ENCODE measurements around the gene TCHHL1.

TCHHL1 gene

DNA sequence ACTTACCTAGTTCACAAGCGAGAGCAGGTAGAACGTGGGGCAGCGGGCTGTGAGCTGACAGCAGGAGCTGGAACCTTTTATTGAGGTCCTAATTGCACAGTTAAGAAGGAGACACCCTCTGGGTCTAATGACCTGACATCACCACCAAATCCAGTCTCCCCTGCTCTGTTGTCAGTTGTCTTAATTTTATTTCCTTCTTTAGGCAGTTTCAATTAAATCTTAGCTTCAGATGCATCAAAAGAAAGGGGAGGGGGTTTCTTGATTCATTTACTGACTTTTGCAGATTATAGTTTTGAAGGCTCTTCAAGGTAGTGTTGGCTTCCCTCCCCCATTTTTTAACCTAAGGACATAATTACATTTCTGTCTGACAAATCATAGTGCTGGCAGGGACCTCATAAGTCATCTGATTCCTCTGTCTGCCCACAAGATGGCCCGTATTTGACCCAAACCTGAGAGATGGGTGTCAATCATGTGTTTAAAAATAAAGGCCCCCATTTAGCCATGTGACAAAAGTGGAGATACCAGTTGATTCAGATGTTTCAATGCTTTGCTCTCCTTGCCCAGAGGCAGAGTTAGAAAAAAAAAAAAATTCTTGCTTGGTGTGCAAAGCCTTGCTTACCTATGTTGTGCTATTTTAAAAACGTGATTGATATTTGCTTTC lies at the start of gene TCHHL1:
TCHHL1 (minus strand) TSS at position 51 of the 661 bp plus-strand sequence. CDS start 921 bp downstream, outside the sequence.
- no peak for DNase-seq (ENCODE audit: extremely low read depth in 1 of 2, low read depth in 1 of 2)

DNA sequence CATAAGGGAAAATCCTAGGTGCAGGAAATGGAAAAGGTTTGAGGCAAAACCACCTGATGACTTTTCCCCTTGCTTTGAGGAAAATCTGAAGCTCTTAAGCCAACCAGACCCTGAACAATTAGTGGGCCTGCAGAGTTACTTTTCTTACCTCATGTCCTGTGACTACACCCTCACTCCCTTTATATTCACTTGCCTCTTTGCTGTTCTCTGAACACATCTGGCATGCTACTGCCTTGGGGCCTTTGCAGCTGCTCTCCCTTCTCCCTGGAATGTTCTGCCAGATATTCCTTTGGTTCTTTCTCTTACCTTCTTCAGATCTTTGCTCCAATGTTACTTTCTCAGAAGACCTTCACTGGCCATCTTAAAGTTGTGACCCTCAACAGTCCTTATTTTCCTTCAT lies 48.4 kb upstream of the TCHHL1 start:
- no peak for DNase-seq (ENCODE audit: extremely low read depth in 1 of 2, low read depth in 1 of 2)

GRCh38 chr1:152130186-152130585 lies 41.3 kb upstream of the TCHHL1 start:
- no peak for DNase-seq (ENCODE audit: extremely low read depth in 1 of 2, low read depth in 1 of 2)

GRCh38 chr1:152127673-152128072 lies 38.8 kb upstream of the TCHHL1 start:
- no peak for DNase-seq (ENCODE audit: extremely low read depth in 1 of 2, low read depth in 1 of 2)

GRCh38 chr1:152125834-152126443 lies 37.1 kb upstream of the TCHHL1 start:
- no peak for DNase-seq (ENCODE audit: extremely low read depth in 1 of 2, low read depth in 1 of 2)

DNA sequence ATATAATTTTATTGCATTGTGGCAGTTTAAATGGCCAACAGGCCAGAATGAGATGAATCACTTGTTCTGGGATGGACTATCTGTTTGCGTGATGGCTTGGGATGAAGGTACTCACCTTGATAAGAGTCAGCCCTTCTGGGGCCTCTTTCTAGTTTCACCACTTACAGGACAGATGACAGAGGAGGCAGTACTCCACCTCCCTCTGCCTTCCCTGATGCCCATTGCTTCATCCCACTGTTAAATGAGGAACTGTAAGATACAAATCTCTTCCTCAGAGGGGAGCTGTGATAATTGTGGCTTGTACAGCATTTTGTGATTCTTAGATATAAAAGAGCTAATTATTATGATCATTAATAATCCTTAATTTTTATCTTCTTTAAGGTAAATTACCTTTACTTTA lies 30.1 kb upstream of the TCHHL1 start:
- DNase-seq (ENCODE audit: extremely low read depth in 1 of 2, low read depth in 1 of 2), result no peak

GRCh38 chr1:152115344-152115743 lies 26.5 kb upstream of the TCHHL1 start, which contains the start of gene TCHH:
Gene TCHH, minus strand, starts transcription at chr1:152115444. Its CDS starts 1,364 bp downstream, at chr1:152114080.
- no peak for DNase-seq (ENCODE audit: extremely low read depth in 1 of 2, low read depth in 1 of 2)

DNA sequence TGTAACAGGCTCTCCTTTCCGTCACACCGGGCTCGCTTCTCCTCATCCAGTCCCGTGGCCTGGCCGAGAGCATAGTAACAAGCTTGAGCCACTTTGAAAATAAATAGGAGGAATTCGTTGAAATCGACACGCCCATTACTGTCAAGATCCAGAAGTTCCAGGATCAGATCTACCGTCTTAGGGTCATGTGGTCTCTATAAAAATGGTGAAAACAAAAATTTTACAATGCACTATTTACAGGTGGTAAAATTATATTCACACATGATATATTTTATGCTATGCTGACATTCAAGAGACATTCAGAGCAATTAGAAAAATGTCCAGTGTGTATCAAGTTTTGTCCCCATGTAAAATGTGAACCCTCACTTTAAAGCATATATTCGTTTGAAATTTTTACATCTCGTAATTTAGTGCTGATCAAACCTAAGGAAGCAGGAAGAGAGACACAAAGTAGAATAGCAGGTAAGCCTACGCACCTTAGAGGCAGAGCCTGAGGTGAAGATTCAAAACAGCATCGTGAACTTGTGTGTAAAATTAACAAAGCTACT lies 24.1 kb upstream of the TCHHL1 start:
- no peak for DNase-seq (ENCODE audit: extremely low read depth in 1 of 2, low read depth in 1 of 2)

DNA sequence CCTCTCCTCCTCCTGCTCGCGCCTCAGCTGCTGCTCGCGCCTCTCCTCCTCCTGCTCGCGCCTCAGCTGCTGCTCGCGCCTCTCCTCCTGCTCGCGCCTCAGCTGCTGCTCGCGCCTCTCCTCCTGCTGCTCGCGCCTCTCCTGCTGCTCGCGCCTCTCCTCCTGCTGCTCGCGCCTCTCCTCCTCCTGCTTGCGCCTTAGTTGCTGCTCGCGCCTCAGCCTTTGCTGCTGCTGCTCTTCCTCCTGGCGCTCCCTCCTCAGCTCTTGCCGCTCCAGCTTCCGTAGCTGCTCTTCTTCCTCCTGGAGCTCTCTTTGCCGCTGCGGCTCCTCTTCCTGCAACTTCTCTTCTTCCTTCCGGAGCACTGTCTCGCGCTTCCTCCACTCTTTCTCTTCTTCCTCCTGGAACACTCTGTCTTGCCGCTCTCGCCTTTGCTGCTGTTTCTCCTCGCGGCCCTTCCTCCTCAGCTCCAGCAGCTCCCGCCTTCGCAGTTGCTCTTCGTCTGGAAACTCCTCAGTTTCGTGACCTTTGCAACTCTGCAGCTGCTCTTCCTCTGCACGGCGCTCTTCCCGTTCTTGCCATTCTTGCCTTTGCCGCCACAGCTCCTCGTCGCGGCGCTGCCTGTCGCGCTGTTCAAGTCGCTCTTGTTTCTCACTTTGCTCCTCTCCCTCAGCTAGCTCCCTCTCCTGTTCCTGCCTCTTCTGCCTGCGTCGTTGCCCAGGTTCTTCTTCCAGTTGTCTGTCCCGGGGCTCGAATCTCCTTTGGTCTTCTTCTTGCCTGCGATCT lies 23.4 kb upstream of the TCHHL1 start:
- DNase-seq (ENCODE audit: extremely low read depth in 1 of 2, low read depth in 1 of 2), result no peak

DNA sequence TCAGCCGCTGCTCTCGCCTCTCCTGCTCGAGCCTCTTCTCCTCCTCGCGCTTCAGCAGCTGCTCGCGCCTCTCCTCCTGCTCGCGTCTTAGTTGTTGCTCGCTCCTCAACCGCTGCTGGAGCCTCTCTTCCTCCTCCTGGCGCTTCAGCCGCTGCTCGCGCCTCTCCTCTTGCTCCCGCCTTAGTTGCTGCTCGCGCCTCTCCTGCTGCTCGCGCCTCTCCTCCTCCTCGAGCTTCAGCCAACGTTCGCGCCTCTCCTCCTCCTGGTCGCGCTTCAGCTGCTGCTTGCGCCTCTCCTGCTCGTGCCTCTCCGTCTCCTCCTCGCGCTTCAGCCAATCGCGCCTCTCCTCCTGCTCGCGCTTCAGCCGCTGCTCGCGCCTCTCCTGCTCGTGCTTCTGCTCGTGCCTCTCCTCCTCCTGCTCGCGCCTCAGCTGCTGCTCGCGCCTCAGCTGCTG lies 22.7 kb upstream of the TCHHL1 start:
- peak in 1 of 2 donors; percentile 17 for DNase-seq (ENCODE audit: extremely low read depth in 1 of 2, low read depth in 1 of 2)

DNA sequence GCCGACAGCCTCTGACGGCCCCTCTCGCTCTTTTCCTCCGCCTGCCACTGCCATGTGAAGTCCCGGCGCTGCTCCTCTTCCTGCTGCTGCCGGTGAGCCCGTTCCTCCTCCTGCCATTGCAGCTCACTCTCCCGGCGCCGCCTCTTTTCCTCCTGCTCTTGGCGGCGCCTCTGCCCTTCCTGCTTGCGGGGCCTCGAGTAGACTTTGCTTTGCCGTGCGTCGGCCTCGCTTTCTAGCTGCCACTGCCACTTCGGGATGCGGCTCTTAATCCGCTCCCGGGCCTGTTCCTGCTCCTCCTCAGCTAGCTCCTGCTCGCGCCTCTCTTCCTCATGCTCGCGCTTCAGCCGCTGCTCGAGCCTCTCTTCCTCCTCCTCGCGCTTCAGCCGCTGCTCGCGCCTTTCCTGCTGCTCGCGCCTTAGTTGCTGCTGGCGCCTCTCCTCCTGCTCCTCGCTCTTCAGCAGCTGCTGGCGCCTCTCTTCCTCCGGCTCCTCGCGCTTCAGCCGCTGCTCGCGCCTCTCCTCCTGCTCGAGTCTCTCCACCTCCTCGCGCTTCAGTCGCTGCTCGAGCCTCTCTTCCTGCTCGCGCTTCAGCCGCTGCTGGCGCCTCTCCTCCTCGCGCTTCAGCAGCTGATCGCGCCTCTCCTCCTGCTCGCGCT lies 22.1 kb upstream of the TCHHL1 start:
- no peak for DNase-seq (ENCODE audit: extremely low read depth in 1 of 2, low read depth in 1 of 2)

GRCh38 chr1:152110365-152110859 lies 21.5 kb upstream of the TCHHL1 start:
- DNase-seq (ENCODE audit: extremely low read depth in 1 of 2, low read depth in 1 of 2), result no peak

GRCh38 chr1:152109998-152110294 lies 21.1 kb upstream of the TCHHL1 start:
- DNase-seq (ENCODE audit: extremely low read depth in 1 of 2, low read depth in 1 of 2), result no peak

GRCh38 chr1:152109231-152109997 lies 20.6 kb upstream of the TCHHL1 start:
- no peak for DNase-seq (ENCODE audit: extremely low read depth in 1 of 2, low read depth in 1 of 2)

DNA sequence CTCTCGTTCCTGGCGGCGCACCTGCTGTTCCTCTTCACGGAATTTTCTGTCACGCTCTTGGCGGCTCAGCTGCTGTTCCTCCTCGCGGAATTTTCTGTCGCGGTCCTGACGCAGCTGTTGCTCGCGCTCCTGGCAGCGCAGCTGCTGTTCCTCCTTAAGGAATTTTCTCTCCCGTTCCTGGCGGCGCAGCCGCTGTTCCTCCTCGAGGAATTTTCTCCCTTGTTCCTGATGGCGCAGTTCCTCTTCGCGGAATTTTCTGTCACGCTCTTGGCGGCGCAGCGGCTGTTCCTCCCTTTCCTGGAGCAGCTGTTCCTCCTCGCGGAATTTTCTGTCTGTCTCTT lies 20.0 kb upstream of the TCHHL1 start:
- DNase-seq (ENCODE audit: extremely low read depth in 1 of 2, low read depth in 1 of 2), result no peak

- DNase-seq (ENCODE audit: extremely low read depth in 1 of 2, low read depth in 1 of 2), result no peak
Observed at GRCh38 chr1:152107984-152108881, 19.4 kb upstream of the TCHHL1 start.

DNA sequence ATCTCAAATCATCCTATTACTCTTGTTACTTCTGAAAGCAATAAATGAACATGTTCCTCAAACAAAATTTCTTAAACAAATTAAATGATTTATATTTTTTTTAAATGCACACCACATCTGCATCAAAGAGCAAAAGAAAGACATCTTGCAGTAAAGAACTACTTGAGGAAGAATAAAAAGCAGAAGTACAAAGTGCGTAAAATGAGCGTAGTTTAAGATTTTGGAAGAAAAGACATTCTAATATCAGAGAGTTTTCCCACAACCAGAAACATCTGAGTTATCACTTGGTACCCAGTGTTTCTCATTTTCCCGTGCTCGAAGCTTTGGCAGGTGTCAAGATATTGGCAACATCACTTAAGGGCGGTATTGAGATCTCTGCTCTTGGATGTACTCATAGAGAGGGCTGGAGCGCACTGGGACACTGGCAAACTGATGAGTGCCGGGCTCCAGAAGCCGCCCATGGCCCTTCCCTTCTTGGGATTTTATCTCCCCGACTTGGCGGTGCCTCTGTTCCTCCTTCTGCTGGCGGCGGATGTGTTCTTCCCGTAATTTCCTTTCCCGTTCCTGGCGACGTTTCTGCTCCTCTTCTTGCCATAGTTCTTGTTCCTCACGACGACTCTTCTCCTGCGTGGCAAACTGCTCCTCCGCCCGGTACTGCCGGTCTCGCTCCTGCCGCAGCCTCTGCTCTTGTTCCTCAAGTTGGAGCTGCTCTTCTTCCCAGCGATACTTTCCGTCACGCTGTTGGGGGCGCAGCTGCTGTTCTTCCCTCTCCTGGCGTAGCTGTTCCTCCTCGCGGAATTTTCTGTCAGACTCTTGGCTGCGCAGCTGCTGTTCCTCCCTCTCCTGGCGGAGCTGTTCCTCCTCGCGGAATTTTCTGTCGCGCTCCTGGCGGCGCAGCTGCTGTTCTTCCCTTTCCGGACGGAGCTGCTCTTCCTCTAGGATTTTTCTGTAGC lies 18.4 kb upstream of the TCHHL1 start:
- no peak for DNase-seq (ENCODE audit: extremely low read depth in 1 of 2, low read depth in 1 of 2)

DNA sequence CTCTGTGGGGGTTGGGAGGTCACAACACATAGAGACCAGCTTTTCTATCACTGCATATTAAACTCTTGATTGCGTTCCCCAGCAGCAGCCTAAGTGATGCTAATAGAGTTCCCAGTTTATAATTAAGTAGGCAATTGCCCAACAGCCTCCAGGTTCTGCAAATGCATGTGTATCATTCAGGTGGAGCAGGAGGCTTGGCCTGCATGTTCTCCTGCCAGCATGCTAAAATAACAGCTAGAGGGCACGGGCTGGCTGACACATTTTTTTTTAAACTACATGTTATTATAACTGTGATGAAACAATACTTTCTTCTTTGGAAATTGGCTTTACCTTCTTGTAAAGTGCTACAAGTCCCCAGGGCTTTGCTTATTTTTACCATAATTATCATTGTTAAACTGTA lies 16.0 kb upstream of the TCHHL1 start:
- no peak for DNase-seq (ENCODE audit: extremely low read depth in 1 of 2, low read depth in 1 of 2)
